NCI-H146 (cell line): Measurements from ENCODE around the gene IZUMO1.
A peak's percentile ranks its signal among the peaks of the same experiment; 100 is the strongest.
"Not testable (repeated sequence)": the region's sequence is repeated elsewhere in the genome, so short reads cannot be mapped to it uniquely, and the experiment has no call there.

Experiments
- DNase-seq: peaks from one replicate; lab custom pipeline; 2025; lab: John Stamatoyannopoulos, UW

Gene IZUMO1

DNA sequence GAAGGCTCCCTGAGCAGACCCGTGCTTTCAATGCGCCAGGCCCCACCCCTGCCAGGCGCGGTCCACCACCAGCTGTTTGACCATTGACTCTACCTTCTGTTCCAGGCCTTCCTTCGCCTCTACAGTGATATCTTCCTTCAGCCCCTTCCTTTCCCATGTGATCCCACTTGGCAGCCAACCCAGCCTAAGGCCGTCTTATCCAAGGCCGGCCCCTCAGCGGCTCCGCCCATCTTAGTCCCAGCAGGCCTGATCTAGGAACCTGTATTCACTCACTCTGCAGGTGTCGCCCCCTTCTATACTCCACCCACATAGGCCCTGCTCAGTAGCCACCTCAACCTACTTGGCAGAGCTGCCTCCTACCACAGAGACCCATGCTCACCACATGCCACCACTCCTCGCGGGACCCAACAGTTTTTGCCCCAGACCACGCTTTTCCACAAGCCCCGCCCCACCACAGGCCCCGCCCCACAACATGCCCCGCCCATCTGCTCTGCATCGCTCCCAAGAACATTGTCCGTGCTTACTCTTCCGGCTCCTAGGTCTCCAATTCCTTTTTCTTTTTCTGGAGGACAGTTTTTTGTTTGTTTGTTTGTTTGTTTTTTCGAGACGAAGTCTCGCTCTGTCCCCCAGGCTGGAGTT is 9.2 kb downstream of the IZUMO1 start:
- DNase-seq: peak; percentile 32

DNA sequence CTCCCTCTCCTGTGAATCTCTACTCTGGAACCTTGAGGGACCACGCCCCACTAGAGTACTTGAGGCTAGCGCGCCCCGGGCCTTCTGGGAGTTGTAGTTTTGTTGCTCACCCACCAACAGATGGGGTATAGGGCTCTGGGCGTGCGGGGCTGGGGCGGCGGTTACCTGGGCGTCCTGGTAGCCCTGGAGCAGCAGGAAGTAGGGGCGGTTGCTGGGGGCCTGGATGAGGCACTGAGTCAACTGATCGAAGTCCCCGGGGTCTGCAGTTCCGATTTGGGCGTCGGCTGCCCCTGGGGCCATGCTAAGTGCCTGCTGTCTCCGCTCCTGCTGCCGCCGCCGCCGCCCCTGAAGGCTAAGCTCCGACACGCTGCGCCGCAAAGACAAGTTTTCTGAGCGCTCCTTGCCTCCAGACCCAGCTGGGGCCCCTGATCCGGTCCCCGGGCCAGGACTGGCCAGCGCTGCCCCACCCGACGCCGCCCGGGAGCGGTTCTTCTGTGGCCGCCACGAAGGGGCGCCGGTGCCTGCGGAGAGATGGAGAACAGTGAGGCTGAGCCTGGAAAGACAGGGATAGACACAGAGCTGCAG is 11.6 kb downstream of the IZUMO1 start:
- DNase-seq: peak; percentile 63

- DNase-seq: no peak
These were observed 12.1 kb downstream of the IZUMO1 start for GRCh38 chr19:48734625-48735024.

- no peak for DNase-seq
These were observed 15.3 kb downstream of the IZUMO1 start for GRCh38 chr19:48731452-48731851.

DNA sequence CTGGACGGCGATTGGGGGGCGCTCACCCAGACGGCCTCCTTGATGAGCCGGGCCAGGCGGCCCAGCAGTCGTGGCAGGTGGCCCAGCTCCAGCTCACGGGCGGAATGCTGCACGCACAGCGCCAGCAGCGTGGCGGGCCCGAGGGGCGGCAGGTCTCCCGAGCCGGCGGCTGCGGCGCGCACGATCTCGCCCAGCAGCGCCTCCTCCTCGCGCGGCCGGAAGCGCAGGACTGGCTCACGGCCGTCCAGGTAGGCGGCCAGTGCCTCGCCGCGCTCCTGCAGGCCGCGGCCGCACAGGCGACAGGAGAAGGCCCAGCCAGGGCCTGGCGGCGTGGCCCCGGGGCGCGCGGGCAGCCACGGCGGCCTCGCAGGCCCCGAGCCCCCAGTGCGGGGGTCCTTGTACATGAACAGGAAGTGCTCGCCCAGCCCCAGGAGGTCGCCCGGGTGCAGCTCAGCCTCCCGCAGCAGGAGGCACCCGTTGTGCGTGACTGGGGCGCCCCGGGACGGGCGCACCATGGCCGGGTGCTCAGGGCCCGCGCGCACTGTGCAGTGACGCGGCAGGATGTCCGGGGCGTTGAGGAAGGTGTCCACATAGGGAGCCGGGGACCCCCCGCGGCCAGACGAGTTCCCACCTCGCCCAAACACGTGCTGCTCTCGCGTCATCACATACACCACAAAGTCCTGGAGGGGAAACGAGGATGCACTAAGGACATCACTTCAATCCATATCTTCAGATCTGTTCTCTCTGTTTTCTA is 17.6 kb downstream of the IZUMO1 start:
- no peak for DNase-seq

DNA sequence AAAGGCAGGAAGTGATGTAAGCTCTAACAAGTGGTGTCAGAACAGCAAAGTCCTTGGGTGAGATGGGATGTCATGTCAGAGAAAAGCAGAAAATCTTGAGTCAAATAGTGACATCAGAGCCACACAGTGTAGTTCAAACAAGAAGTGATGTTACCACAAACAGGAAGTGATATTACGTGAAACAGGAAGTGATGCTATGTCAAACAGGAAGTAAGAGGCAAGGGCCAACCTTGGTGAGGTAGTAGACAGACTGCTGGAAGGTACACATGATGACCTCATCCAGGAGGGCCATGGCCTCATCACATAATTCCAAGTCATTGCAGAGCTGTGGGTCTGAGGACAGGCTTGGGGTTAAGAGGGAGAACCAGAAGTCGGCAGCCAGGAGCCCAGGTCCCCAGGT is 20.2 kb downstream of the IZUMO1 start:
- no peak for DNase-seq

DNA sequence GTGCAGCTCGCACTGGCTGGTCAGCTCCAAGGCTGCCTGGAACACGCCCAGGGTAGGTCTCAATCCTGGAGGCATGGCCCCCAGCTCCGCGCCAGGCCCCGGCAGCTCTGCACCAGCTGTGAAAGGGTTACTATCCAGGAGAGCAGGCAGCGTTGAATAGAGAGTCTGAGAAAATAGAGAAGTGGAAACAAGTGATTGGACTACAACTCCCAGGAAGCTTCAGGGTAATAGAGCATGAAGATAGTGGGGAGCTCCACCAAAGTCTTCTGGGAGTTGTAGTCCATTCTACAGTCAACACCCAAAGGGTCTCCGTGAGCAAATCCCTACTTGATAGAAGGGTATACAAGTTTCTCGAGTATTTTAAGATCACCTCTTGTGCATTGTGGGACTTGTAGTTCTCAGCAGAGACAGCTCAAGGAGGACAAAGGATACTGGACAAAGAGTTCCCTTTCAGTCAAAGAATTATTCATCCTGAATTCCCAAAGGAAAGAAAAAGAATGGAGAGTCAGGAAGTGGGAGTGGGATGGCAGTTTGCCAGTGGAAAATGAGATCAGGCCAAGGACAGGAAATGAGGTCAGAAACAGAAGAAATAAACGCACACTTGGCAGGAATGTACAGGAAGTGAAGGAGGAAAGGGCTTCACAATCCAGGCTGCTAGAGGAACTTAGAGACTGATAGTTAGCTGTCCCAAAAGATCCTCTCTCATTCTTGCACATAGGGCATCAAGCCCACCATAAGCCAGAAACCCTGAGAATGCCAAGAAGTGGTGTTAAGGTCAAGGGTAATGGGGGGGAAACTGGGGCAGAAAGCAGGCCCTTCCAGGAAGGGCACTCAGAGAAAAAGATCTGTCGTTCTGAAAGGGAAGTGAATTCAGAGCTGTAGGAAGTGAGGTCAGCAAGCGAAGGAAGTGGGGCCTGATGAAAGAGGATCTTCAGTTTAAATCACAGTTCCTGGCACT is 21.6 kb downstream of the IZUMO1 start:
- DNase-seq: peak; percentile 41

- no peak for DNase-seq
These were observed 24.5 kb downstream of the IZUMO1 start for GRCh38 chr19:48722196-48722708.

DNA sequence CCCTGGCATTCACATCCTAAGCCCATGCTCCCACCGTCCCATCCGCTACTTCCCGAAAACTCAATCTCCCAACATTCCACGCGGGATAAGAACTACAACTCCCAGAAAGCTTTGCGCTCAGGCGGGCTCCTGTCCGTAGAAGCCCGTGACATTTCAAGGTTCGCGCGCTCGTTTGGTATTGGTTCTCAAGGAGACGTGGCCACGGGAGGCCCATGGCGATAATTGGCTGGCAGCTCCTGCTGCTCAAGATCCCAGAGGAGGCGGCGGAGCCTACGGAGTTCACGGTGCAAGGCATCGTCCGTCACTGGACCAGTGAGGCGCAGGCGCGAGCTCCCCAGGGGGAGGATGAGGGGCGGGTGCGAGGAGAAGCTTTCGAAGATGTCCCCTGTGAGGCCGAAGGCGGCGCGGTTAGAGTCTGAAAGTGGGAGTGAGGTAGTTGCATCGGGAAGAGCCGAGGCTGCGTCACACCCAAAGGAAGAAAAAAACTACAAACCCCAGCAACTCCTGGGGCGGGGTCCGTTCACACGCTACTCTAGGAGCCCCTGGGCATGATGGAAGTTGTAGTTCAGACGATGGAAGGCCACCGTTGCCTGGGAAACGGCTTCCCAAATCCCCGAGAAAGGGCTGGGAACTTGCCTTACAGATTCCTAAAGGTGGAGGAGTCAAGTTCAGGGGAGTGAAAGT is 26.0 kb downstream of the IZUMO1 start:
- peak; percentile 99 for DNase-seq

GRCh38 chr19:48720251-48720612 is 26.5 kb downstream of the IZUMO1 start:
- DNase-seq: no peak

- DNase-seq: peak; percentile 36
These were observed 27.2 kb downstream of the IZUMO1 start, which contains the start of gene MAMSTR for GRCh38 chr19:48719263-48720171. Gene MAMSTR, minus strand, starts transcription at chr19:48719725. Its CDS starts 694 bp downstream, at chr19:48719031.

- no peak for DNase-seq
These were observed 27.9 kb downstream of the IZUMO1 start for GRCh38 chr19:48718711-48719231.

DNA sequence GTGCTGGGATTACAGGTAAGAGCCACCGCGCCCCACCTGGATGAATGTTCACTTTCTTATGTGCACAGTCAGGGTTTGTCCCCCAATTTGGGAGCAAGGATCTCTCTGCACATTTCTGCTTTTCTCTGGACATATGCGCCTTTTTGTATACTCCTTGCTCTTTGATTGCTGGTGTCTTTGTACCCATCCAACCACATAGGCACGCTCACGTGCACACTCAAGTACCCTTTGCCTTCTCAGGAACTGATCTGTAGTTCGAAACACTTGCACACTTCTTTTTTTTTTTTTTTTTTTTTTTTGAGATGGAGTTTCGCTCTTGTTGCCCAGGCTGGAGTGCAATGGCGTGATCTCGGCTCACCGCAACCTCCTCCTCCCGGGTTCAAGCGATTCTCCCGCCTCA is 28.6 kb downstream of the IZUMO1 start:
- not testable (repeated sequence) for DNase-seq

- peak; percentile 56 for DNase-seq
These were observed 30.0 kb downstream of the IZUMO1 start for GRCh38 chr19:48716562-48717291.

DNA sequence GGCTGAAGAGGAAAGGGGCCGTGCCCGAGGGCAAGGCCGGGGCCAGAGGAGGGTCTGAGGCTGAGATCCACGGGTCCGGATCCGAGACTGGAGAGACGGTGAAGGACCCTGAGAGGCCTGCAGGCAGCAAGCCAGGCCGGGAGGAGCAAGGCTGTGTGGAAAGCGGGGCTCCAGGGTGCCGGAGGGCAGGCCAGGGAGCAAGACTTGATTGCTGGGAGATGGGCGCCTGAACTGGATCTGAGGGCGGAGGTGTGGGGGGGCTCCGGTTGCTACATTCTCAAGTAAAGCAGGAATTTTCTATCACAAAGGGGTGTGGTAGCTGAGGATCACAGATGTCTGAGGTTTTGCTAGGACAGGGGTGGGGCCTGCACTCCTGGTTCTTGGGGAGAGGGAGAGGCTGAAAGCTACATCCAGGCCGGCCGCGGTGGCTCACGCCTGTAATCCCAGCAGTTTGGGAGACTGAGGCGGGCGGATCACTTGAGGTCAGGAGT is 31.0 kb downstream of the IZUMO1 start:
- DNase-seq: no peak

GRCh38 chr19:48714759-48715675 is 31.7 kb downstream of the IZUMO1 start:
- no peak for DNase-seq

- peak; percentile 100 for DNase-seq
These were observed 32.6 kb downstream of the IZUMO1 start for GRCh38 chr19:48713864-48714755.
